ENCODE measurements around the gene SRPX2.

DNA sequence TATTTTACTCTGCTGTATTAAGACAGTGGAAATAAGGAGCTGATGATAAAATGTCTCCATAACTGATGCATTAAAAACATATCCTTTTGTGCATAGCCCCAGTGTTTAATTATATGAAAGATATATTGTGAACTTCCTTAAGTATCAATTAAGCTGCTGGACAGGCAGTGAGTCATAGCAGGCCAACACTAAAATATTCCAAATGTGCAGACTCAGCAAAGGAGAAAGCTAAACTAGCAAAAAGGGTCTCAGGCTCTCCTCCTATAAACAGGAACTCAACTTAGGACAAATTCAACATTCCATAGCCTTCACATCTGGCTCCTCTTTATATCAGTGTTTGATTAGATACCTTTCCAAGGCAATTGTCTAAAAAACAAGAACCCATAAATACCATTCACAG, 43.7 kb upstream of the SRPX2 start:
- TF ChIP-seq, protein P1, sequence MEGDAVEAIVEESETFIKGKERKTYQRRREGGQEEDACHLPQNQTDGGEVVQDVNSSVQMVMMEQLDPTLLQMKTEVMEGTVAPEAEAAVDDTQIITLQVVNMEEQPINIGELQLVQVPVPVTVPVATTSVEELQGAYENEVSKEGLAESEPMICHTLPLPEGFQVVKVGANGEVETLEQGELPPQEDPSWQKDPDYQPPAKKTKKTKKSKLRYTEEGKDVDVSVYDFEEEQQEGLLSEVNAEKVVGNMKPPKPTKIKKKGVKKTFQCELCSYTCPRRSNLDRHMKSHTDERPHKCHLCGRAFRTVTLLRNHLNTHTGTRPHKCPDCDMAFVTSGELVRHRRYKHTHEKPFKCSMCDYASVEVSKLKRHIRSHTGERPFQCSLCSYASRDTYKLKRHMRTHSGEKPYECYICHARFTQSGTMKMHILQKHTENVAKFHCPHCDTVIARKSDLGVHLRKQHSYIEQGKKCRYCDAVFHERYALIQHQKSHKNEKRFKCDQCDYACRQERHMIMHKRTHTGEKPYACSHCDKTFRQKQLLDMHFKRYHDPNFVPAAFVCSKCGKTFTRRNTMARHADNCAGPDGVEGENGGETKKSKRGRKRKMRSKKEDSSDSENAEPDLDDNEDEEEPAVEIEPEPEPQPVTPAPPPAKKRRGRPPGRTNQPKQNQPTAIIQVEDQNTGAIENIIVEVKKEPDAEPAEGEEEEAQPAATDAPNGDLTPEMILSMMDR (IDR thresholded peaks at IDR 0.05): no peak
- no peak for TF ChIP-seq POLR2A (IDR thresholded peaks at IDR 0.05)
